ENCODE data around the gene A1BG.
A peak's percentile ranks its signal among the peaks of the same experiment; 100 is the strongest.
"Not testable (repeated sequence)": the region's sequence is repeated elsewhere in the genome, so short reads cannot be mapped to it uniquely, and the experiment has no call there.

Gene A1BG

GRCh38 chr19:58385891-58386575 is 32.7 kb upstream of the A1BG start:
- DNase-seq = no peak

GRCh38 chr19:58385313-58385890 is 32.1 kb upstream of the A1BG start:
- no peak for DNase-seq

GRCh38 chr19:58382997-58383603 is 29.8 kb upstream of the A1BG start:
- DNase-seq = no peak

- no peak for DNase-seq
Observed at GRCh38 chr19:58381460-58382212, 28.3 kb upstream of the A1BG start.

GRCh38 chr19:58380662-58381459 is 27.6 kb upstream of the A1BG start, which contains the start of gene ZNF837:
Gene ZNF837, minus strand, starts transcription at chr19:58381030. Its CDS starts 11,698 bp downstream, at chr19:58369332.
- peak; percentile 100 for DNase-seq

GRCh38 chr19:58380037-58380661 is 26.9 kb upstream of the A1BG start:
- no peak for DNase-seq

GRCh38 chr19:58379246-58379645 is 26.0 kb upstream of the A1BG start:
- no peak for DNase-seq

GRCh38 chr19:58376724-58377123 is 23.4 kb upstream of the A1BG start:
- not testable (repeated sequence) for DNase-seq

- DNase-seq = no peak
Observed at GRCh38 chr19:58374200-58374599, 20.9 kb upstream of the A1BG start.

- no peak for DNase-seq
Observed at GRCh38 chr19:58372311-58373133, 19.2 kb upstream of the A1BG start.

- DNase-seq = no peak
Observed at GRCh38 chr19:58368561-58369360, 15.5 kb upstream of the A1BG start.

GRCh38 chr19:58367698-58368454 is 14.6 kb upstream of the A1BG start:
- DNase-seq = no peak

- DNase-seq = no peak
Observed at GRCh38 chr19:58366585-58367430, 13.5 kb upstream of the A1BG start.

GRCh38 chr19:58364146-58364545 is 10.9 kb upstream of the A1BG start:
- no peak for DNase-seq

- peak; percentile 98 for DNase-seq
Observed at GRCh38 chr19:58362272-58362994, 9.1 kb upstream of the A1BG start, which contains the start of gene ZNF497. Gene ZNF497, minus strand, starts transcription at chr19:58362751. Its CDS starts 5,116 bp downstream, at chr19:58357635.

GRCh38 chr19:58361900-58362271 is 8.6 kb upstream of the A1BG start:
- DNase-seq = no peak

- no peak for DNase-seq
Observed at GRCh38 chr19:58357481-58358145, 4.3 kb upstream of the A1BG start.

Data from NCI-H226 (cell line).